SH-SY5Y (cell line): ENCODE results near the gene CBLN3.

Experiments
- GATA2 ChIP-seq: IDR thresholded peaks from 2 replicates; pipeline ENCODE4 v1.6.1; 2011; ENCODE audit warnings: mild to moderate bottlenecking, low read depth, low read length
- GATA3 ChIP-seq: IDR thresholded peaks from 2 replicates; pipeline ENCODE4 v1.6.1; 2011; ENCODE audit warnings: low read depth, mild to moderate bottlenecking, low read length, moderate library complexity

CBLN3 gene

GRCh38 chr14:24429395-24430142 lies at the start of gene CBLN3, which contains the start of gene KHNYN:
TSS of gene CBLN3 (minus strand) at chr14:24429668. CDS start at chr14:24429054, 614 bp downstream.
TSS of gene KHNYN (plus strand) at chr14:24429954. CDS start at chr14:24430731, 777 bp downstream.
- TF ChIP-seq GATA3 (no peak), GATA2 (no peak)

GRCh38 chr14:24475261-24475660 lies 45.8 kb upstream of the CBLN3 start:
- TF ChIP-seq GATA2 (no peak), GATA3 (no peak)

- TF ChIP-seq GATA2 (no peak), GATA3 (no peak)
These were observed 43.7 kb upstream of the CBLN3 start for GRCh38 chr14:24473211-24473610.

DNA sequence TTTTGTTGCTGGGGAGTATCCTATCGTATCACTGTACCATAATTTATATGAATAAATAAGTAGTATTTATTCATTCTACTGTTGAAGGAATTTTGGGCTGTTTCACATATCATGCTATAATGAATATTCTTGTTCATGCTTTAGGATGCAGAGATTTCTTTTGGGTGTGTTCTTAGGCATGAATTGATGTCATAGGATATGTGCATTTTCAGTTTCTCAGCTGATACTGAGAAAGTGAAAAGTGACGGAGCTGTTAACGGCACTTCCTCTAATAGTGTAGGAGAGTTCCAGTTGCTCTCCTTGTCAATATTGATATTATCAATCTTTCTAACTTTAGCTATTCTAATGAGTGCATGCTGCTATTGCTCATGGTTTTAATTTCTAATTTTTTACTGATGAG lies 36.3 kb upstream of the CBLN3 start:
- TF ChIP-seq GATA2 (no peak), GATA3 (no peak)

- TF ChIP-seq GATA3 (no peak), GATA2 (no peak)
These were observed 35.9 kb upstream of the CBLN3 start for GRCh38 chr14:24465368-24465767.

GRCh38 chr14:24463884-24464785 lies 34.7 kb upstream of the CBLN3 start:
- TF ChIP-seq GATA3 (no peak), GATA2 (no peak)

DNA sequence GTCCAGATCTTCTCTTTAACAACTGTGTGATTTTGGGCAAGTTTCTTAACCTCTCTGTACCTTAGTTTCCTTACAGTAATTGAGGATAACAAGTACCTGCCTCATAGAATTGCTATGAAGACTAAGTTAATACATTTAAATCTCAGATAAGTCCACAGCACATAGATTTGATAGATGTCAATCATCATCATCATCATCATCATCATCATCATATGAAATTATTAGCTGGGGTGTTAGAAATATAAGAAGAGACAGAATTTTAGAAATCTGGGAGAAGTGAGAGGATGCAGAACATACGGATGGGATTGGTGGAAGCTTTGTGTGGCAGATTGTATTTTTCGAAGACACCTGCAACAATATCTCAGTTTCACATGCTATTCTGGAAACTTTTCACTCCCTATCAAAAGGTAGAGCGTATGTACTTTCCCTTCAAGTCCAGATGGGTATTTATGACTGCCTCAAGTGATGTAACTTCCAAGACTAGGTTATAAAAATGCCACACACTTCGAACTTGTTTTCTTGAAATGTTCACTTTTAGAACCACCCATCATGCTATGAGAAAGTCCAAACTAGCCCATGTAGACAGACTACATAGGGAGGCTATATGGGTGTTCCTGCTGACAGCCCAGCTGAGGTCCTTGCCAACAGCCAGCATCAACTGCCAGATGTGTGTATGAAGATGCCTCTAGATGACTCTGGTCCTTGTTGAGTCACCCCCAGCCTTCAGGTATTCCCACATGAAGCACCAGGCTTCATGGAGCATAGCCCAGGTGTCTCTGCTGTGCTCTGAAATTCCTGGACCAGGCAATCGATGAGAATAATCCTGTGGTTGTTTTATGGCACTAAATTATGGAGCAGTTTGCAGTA lies 33.8 kb upstream of the CBLN3 start:
- TF ChIP-seq GATA2 (no peak), GATA3 (no peak)

GRCh38 chr14:24461336-24461735 lies 31.9 kb upstream of the CBLN3 start:
- TF ChIP-seq GATA3 = no peak
- TF ChIP-seq GATA2 = no peak

DNA sequence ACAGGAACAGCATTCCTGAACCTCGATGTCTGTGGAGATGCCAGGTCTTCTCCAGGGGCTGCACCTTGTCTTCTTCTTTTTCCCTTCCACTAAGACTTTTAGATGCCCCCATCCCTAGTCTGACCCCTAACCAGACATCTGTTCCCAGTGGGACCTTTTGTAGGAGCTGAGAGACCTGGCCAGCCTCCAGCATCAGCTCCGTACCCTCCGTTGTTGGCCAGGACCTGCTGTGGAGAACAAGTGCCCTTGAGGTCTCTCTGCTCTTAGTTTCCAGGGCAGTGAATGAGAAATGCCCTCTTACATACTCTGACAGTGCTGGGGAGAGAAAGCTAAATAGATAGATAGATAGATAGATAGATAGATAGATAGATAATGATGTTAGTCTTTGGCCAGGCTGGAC lies 29.9 kb upstream of the CBLN3 start:
- TF ChIP-seq GATA2 (no peak), GATA3 (no peak)

DNA sequence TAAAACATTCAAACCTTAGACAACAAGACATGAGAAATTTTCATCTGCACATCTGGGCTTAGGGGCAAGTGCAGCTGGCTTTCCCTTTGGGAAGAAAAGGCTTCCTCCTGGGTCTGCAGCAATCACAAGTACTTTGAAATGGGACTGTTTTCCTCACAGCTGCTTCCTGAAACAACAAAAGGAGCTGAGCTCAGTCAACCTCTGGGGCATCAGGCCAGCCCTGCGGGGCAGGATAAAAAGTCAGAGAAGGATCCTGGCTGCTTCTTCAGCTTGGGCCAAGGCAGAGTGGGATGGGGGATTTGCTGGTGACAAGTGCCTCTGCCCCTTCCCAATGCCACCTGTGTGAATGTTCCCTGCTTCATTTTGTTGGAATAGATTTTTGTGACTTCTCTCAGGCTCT lies 29.3 kb upstream of the CBLN3 start:
- TF ChIP-seq GATA2 (no peak), GATA3 (no peak)

DNA sequence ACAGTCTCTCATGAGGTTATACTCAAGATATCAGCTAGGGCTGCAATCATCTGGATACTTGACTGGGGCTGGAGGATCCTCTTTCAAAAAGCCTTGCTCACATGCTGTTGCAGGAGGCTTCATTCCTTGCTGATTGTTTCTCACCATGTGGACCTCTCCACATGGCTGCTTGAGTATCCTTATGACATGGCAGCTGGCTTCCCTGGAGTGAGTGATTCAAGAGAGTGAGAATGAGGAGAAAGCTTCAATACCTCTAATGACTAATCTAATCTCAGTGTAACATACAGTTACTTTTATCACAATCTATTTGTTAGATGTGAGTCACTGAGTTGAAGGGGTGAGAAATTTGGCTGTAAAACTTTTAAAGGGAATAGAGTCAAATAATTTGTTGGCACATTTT lies 27.5 kb upstream of the CBLN3 start:
- no peak for TF ChIP-seq GATA2
- no peak for TF ChIP-seq GATA3

GRCh38 chr14:24443053-24443665 lies 13.7 kb upstream of the CBLN3 start:
- no peak for TF ChIP-seq GATA3
- TF ChIP-seq GATA2 = no peak
